Activated effector memory CD4-positive, alpha-beta T cell treated with Interleukin-2 at 50 U/mL for 16 hours (primary cell): ENCODE data around the gene RNASE13.

Experiments
- DNase-seq: peaks from one replicate; pipeline ENCODE4 v3.0.0-alpha.2; 2020

RNASE13 gene

DNA sequence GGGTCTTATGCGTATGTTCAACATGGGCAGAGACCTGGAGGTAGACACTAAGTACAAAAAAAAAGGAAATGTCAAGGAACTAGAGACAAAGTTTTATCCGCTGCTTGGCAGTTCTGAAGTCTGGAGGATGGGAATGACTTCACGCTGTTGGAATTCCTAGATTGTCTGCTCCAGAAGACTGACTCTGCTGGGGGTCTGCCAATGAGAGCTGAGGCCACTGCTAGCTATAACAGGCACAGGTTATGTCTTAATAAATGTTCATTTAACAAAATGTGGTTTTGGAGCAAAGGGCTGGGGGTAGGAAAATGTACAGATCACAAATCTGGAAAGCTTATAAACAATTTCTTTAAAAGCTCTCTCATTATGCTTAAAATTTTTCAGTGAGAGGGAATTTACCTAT lies 28.9 kb upstream of the RNASE13 start:
- DNase-seq, result no peak

DNA sequence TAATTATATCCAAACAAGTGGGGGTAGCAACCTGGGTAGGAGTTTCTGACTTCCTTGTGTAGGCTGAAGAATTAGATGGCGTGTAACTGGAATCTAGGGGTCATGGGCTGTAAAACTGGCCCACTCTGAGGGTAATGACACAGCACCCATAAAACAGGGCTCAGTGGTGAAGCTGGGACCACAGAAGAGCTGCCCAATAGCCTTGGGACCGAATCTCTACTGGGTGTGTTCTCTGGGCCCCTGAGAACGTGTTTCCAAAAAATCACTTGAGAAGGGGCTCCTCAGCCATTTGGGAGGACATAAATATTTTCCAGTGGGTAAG lies 26.7 kb upstream of the RNASE13 start:
- no peak for DNase-seq

DNA sequence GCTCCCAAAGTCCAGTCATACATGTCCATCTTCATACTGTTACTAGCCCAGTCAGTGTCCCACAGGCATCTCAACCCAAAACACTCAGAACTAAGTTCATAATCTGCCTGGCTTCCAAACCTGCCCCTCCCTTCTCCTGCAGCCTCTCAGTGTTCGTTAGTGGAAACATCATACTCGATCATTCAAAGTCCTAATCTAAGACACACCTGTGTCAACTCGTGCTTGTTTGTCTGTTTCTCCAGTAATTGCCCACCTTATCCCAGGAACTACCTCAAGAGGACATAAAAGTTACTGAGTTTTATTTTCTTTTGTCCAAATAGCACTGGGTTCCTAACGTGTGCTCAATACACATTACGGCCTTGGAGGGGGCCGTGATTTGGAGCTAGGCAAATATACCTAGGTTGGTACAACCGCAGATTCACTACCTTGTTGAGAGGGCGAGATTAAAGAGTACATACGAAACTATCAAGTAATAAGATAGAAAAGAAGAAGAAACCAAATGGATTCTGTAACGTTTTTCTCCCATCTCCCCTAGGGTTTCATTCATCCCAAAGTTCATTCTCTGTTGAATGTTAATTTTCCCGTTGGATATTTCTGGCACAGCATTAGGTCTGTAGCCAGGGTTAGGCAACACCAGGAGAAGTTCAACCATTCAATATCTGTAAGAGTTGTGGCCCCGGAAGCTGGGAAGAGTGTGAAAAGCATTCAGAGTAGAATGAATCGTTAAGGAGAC lies 26.2 kb upstream of the RNASE13 start:
- no peak for DNase-seq

DNA sequence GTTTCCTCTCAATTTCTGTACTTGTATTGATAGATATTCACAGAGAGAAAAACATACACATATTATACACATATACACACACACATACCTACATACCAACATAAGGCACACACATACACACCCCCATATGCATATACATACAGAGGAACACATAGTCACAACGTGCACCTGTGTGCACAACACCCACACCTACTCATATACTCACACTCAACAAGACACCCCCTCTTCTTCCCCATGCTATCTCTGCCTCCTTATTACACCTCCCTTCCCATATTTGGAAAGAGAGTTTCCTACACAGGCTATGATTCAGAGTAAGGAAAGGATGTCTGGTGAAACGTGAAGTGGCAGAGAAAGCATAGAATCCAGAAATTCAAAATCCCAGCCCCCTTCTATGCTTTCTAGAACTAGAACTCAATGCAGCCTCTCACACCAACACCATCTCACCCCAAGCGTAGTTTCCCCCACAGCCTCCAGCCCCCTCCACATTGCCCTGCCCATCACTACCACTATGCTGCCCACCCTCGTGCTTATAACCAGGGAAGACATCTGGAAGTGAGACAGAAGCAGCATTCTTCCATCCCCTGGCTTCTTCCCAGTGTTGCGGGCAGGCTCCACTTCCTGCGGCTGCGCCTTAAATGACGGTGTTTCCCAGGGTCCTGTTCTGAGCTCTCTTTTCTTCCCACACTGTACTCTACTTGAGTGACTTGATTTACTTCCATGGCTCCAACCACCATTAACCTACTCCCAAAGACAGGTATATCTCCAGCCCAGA lies 25.4 kb upstream of the RNASE13 start:
- no peak for DNase-seq

DNA sequence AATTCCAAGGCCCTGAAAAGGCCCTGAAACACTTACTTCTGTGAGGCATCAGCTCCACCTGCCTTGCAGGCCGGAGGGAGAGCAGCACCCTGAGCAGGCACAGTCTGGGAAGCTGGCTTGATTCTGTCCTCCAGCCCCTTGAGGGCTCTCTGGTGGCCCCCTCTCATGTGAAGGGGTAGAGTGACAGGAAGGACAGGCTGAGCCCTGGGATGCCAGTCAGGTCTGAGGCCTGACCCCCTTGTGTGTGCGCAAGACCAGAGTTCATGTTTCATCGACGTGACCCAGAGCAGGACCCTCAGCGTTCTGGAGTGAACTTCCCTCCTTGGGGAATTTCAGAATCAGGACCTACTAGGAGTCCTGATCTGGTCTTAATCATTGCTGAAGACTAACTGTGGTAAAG lies 24.3 kb upstream of the RNASE13 start:
- DNase-seq, result no peak

DNA sequence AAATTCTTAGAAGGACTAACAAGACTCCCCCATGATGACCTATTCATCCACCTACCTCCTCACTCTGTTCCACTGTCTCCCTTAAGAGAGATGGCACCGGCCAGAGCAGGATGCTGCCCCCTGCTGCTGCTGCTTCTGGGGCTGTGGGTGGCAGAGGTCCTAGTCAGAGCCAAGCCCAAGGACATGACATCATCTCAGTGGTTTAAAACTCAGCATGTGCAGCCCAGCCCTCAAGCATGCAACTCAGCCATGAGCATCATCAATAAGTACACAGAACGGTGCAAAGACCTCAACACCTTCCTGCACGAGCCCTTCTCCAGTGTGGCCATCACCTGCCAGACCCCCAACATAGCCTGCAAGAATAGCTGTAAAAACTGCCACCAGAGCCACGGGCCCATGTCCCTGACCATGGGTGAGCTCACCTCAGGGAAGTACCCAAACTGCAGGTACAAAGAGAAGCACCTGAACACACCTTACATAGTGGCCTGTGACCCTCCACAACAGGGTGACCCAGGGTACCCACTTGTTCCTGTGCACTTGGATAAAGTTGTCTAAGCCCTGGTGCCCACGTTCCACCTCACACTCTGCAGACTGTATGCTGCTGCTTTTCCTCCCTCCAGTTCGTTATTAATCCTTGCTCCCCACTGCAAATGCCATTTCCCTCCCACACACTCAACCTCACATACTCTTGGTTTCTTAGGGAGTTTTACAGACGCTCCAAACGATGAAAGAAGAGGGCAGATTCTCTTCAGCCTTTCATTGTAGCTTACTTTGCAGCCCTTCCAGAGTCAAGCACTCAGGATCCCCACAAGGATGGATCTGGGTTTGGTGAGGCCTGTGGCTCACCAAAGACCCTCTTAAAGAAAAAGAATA lies 23.4 kb upstream of the RNASE13 start, which contains the start of gene RNASE8:
Gene RNASE8 (plus strand): TSS at position 20 of the 873 bp plus-strand sequence. CDS start 71 bp downstream, at position 91.
- DNase-seq, result no peak

DNA sequence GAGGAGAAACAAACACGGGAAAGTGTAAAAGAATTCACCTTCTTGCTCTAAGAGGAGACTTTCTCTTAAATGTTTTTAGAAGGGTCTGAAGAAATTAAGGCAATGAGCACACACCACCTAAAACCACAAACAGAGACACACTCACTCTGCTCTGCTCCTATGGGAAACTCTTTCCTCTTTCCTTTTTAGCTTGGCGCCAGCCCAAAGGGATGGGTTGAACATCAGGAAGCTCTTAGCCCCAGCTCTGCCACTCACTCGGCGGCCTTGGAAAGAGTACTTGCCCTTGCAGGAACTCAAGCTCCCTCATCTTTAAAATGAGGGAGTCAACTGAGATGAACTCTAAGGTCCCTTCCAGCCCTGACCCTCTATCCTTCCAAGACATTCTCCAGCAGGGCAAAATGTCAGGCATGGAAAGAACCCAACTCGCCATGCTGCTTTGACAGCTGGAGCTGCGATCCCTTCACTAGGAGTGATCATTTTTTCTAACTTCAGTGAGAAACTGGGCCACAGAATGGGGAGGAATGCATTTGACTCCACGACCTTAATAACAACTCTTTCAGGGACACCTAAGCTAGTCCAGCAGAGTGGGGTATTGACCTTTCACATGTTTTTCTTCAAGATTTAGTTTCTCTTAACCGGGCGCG lies 22.0 kb upstream of the RNASE13 start:
- DNase-seq, result no peak

DNA sequence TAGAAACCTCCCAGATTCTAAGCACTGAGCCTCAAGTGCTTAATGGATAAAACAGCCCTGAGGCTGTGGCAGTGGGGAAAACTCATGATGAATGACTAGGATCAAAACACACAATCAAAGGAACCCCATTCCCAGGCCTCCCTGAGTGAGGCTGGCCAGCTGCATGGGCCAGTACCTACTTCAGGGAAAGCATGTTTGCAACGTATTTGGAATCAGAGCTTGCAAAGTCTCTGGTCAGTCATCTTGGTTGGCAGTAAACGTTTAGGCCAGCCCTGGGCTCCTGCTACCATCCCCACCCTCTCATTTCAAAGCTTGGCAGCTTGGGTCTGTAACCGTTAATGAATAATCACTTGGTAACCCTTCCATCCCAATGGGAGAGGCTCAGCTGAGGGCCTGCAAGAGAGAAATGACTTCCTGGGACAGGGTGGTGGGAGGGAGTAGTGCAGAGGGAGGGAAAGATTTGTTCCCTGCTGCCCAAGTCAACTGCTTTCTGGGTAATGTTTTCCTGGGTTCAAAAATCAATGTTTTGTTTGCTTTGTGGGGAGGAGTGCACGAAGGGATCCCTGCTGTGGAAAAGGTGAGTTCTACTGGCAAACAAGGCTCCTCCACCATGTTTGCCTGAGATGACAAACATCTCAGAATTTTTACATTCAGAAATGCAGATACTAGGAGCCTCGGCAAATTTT lies 21.0 kb upstream of the RNASE13 start:
- no peak for DNase-seq

DNA sequence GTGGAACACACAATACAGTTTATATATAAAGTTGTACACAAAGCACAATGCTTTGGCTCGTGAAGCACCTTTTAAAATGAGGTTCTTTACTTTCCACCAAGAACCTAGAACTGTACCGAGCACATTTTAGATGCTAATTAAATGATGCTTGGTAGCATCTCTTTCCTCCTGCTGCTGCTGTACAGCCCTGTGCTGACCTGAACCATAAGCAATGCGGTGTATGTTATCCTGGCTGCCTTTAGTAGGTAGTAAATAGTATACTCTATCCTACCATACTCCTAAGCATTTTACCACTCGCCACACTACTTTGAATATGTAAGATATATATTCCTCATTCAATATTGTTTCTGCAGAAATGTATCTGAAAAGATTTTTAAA lies 20.1 kb upstream of the RNASE13 start:
- no peak for DNase-seq

DNA sequence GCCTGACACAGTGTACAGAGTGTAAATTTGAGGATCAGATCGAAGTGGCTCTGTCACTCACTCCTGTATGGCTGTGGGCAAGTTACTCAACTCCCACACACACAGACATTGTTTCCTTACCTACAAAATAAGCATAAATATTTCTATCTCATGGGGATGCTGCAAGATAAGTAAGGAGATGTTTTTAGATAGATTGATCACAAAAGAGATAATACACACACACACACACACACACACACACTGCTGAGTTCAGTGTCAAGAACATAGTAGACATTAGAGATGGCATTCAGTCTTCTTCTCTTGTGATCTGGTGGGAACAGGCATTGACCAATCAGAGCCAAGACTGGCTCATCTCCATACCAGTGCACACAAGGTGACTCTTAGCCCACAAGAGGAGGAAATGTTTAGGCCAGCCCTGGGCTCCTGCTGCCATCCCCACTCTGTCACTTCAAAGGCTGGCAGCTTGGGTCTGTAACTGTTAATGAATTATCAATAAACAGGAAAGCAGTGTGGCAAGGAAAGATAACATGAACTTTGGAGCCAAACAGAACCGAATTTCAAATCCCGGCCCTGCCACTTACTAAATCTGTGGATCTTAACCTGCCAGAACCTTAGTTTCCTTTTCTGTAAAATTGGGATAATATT lies 19.6 kb upstream of the RNASE13 start:
- no peak for DNase-seq

DNA sequence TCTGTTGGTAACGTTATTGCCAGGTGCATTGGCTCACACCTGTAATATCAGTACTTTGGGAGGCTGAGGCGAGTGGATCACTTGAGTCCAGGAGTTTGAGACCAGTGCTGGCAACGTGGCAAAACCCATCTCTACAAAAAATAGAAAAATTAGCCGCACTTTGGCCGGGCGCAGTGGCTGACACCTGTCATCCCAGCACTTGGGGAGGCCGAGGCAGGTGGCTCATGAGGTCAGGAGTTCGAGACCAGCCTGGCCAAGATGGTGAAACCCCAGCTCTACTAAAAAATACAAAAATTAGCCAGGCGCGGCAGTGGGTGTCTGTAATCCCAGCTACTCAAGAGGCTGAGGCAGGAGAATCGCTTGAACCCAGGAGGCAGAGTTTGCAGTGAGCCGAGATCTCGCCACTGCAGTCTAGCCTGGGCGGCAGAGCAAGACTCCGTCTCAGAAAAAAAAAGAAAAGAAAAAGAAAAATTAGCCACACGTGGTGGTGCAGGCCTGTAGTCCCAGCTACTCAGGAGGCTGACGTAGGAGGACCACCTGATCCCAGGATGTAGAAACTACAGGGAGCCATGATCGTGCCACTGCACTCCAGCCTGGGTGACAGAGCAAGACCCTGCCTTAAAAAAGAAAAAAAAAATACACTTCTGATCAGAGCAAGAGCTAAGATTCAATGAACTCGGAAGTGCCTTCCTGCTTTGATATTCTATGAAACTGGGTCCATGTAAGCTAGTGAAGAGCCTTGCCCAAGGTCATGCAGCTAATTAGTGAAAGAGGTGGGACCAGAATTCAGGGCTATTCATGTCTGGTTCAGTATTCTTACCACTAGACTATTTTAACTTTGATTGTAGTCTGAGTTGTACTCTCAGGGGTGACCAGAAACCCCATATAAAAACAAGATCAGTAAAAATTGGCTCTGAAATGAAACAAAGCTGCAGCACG lies 18.8 kb upstream of the RNASE13 start:
- DNase-seq, result no peak

DNA sequence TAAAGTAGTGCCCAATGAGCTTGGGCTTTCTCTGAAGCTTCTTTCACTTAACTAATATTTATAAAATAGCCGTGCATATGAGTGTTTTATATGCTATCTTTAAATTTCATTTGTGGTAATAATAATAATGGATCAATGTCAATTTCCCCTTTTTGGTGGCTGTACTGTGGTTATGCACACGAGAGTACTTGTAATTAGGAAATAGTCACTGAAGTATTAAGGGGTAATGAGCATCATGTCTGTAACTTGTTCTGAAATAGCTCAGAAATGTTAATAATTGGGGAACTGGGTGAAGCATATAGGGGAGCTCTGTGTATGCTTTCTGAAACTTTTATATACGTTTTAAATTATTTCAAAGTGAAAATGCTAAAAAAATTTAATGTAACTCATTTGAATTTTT lies 16.0 kb upstream of the RNASE13 start:
- DNase-seq, result no peak

DNA sequence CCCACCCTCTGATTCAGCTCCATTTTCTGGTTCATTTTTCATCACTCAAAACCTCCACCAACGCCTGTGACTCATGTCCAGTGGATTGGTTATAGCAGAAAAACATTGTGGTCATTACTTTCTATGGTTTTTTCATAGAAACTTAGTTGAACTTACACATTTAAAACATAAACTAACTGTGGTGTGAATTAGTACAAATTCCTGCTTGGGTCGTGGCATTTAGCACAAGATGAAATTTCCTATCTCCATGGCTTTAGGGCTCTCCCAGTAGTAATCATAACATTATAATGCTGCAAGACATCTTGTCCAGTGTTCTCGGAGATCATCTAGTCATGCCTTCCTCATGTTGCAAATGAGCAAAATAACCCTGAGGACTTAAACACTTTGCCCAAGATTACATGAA lies 14.7 kb upstream of the RNASE13 start:
- DNase-seq, result no peak

DNA sequence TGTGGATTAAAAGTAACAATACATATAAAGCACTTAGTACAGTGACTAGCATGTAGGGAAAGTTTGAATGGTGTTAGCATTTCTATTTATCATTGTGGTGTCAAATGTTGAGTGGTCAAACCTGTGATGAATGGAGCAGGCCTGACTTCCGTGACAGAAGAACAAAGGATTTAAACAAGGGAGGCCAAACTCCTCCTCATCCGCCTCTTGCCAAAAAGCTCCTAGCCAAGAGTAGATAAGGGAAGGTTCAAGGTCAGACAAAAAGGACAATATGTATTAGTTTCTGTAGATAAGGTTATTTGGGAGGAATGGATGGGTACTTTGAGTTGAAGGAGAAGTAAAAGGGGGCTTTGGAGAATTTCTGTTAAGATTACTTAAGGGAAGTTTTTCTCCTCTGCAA lies 14.0 kb upstream of the RNASE13 start:
- no peak for DNase-seq

DNA sequence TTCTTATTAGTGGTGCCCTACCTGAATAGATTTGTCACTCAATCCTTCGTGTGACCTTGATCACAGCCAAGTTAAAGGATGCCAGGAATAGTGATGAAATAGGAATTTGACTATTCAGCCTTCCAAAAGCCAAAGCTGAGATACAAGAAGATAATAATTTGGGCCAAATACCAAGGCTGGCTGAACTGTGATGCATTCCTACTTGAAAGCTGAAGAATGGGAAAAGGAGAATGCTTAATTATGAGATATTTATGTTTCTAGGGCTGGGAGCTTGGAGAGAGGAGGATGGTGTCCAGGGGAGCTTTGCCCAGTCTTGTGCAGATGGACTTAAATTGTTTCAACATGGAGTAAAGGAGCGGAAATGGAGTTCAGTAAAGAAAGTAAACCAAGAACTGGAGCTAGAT lies 12.8 kb upstream of the RNASE13 start:
- no peak for DNase-seq

DNA sequence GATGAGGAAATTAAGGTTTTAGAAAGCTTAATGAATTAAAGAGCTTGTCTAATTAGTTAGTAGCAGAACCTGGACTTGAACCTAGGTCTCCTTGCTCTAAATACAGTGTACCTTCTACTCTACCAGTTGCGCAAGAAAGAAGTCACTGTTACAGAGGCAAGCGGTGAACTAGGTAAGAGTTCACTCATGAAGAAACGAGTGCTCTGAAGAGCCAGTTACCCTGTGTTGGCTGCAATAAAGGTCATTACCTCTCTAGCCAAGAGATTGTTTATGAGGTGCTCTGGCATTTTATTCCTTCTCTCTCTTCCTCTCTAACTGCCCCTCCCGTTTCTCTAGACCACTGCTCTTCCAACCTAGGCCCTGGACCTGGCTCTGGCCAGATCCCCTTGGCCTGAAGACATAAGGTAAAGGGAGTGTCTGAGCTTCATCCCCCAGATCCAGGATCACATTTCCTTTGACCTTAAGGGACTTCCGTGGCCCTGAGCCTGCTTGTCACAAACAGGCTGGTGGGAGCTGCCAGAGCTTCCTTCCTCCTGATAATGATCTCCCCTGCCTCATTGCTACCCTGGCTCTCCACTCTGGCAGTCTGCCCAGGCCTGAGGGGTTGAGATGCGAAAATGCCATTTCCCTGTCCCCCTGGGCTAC lies 9.5 kb upstream of the RNASE13 start:
- DNase-seq, result peak; percentile 18

DNA sequence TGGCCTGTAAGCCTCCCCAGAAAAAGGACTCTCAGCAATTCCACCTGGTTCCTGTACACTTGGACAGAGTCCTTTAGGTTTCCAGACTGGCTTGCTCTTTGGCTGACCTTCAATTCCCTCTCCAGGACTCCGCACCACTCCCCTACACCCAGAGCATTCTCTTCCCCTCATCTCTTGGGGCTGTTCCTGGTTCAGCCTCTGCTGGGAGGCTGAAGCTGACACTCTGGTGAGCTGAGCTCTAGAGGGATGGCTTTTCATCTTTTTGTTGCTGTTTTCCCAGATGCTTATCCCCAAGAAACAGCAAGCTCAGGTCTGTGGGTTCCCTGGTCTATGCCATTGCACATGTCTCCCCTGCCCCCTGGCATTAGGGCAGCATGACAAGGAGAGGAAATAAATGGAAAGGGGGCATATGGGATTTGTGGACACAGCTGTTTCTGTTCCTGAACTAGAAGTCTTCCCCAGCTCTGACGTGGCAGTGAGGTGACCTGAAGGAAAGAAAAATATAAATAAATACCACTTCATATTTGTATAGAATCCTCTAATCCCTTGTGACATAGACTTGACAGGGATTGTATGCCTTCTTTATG lies 8.9 kb upstream of the RNASE13 start:
- no peak for DNase-seq

DNA sequence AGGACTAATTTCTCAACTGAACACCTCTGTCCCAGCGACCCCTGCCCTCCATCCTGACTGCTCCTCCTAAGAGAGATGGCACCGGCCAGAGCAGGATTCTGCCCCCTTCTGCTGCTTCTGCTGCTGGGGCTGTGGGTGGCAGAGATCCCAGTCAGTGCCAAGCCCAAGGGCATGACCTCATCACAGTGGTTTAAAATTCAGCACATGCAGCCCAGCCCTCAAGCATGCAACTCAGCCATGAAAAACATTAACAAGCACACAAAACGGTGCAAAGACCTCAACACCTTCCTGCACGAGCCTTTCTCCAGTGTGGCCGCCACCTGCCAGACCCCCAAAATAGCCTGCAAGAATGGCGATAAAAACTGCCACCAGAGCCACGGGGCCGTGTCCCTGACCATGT lies 8.3 kb upstream of the RNASE13 start:
- no peak for DNase-seq

DNA sequence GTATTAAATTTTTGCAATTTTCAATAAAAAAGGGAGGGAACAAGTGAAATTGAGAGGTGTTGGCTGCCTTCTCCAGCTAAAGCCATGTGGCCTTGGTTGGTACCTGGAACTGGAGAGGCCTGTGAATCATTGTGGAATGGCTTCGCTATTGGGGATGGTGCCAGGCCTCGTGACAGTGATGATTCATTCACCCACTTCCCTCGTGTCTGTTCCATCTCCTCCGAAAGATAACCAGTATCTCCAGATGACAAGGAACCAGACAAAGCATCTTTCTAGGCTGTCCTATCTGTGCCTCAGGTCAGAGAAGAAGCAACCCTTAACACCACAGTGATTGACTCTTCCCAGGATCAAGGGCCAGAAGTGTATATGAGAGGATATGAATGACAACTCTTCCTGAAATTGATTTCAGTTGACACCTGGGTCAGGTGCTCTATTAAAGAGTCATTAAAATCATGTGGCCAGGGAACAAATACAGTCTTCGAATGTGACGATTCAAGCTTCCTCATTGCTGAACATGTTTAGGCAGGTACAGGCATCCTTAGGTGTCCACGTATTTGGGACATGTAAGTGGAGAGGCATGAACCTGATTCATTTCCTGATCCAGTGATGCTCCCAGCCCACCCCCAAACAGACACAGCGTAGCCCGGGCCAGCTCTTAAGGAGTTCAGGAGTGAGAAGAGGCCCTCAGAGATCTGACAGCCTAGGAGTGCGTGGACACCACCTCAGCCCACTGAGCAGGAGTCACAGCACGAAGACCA lies 7.2 kb upstream of the RNASE13 start, which contains the start of gene RNASE7:
Gene RNASE7 (plus strand): TSS at position 687 of the 758 bp plus-strand sequence. CDS start 631 bp downstream, outside the sequence.
- no peak for DNase-seq
